IPS-18c (cell line): ENCODE measurements around the gene MAPK10.

Source experiments
- H3K4me3 ChIP-seq: 2 replicates; pipeline ENCODE4 v1.7.0; 2013; ENCODE audit warnings: low read depth, mild to moderate bottlenecking, low read length, moderate library complexity; ENCODE audit not compliant: insufficient read depth
- H3K9me3 ChIP-seq: one replicate; pipeline ENCODE4 v1.6.1; 2013; ENCODE audit warnings: mild to moderate bottlenecking, low read length, moderate library complexity; ENCODE audit not compliant: control insufficient read depth, insufficient read depth

Gene MAPK10

GRCh38 chr4:85956293-85956945 is 403.4 kb downstream of the MAPK10 start:
- no peak overlapping the region for H3K4me3 ChIP-seq
- no peaks in the 10 kb centered on the region for H3K9me3 ChIP-seq

DNA sequence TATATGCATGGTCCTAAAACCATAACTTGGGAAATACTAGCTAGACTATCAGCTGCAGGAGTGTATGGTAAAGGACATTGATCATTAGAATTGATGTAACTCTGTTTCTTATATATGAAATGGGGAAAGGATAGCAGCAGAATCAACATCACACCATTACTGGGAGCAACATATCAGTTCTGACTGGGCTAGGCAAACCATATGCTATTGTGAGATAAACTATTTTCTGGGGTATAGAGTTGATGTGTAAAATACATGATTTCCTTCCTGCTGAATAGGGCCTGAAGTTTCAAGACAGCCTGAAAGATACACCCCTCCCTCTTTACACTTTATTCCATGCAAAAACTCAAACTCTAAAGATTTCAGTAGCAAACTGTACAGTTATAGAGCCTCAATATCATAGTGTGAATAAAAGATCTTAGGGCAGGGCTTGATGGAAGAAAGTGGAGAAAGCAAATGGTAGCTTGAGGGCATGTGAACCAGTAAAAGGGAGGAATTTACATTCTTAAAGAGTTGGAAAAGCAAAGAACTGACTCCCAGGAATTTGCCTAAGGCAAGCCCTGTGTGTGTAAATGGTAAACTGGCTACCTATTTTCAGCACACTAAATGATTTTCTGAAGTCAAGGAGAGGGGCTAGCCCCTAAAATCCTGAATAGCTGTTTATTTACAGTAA is 404.1 kb downstream of the MAPK10 start:
- H3K4me3 ChIP-seq = no peak overlapping the region
- H3K9me3 ChIP-seq = no peaks in the 10 kb centered on the region

- Histone ChIP-seq H3K4me3 (no peak overlapping the region), H3K9me3 (no peaks in the 10 kb centered on the region)
These were observed 406.2 kb downstream of the MAPK10 start for GRCh38 chr4:85953651-85954018.

GRCh38 chr4:85952972-85953650 is 406.7 kb downstream of the MAPK10 start:
- Histone ChIP-seq H3K9me3 (no peaks in the 10 kb centered on the region), H3K4me3 (no peak overlapping the region)

GRCh38 chr4:85952528-85952927 is 407.3 kb downstream of the MAPK10 start:
- Histone ChIP-seq H3K9me3 (no peaks in the 10 kb centered on the region), H3K4me3 (no peak overlapping the region)

GRCh38 chr4:85951099-85951498 is 408.8 kb downstream of the MAPK10 start:
- Histone ChIP-seq H3K4me3 (no peak overlapping the region), H3K9me3 (no peaks in the 10 kb centered on the region)

DNA sequence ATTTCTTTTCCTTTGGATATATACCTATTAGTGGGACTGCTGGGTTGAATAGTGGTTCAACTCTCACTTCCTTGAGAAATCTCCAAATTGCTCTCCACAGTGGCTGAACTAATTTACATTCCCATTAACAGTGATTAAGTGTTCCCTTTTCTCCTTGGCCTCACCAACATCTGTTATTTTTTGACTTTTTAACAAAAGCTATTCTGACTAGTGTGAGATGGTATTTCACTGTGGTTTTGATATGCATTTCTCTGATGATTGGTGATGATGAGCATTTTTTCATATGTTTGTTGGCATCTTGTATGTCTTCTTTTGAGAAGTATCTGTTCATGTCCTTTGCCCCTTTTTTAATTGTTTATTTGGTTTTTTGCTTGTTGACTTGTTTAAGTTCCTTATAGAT is 413.0 kb downstream of the MAPK10 start:
- no peaks in the 10 kb centered on the region for H3K9me3 ChIP-seq
- H3K4me3 ChIP-seq = no peak overlapping the region

DNA sequence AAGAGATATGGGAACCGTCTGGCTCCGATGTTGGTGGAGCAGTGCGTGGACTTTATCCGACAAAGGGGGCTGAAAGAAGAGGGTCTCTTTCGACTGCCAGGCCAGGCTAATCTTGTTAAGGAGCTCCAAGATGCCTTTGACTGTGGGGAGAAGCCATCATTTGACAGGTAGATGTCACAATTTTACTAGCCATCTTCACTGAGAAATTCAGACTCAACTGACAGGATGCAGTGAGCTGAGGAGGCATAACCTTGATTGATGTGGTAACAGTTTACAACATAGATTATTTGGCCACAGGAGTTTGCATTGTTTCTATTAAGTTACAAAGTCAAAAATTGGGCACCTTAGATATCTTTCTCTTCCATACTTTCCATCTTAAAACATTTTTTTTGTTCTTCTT is 417.7 kb downstream of the MAPK10 start:
- Histone ChIP-seq H3K9me3 (no peaks in the 10 kb centered on the region), H3K4me3 (no peak overlapping the region)

- H3K9me3 ChIP-seq = no peaks in the 10 kb centered on the region
- H3K4me3 ChIP-seq = no peak overlapping the region
These were observed 419.7 kb downstream of the MAPK10 start for GRCh38 chr4:85940151-85940550.
